Pons (tissue), 1 donor: ENCODE data around the gene FBXL4.

Experiments used
- DNase-seq: peaks from one replicate; pipeline ENCODE4 v3.0.0-alpha.2; 2016; ENCODE audit warnings: low spot score

The FBXL4 gene

DNA sequence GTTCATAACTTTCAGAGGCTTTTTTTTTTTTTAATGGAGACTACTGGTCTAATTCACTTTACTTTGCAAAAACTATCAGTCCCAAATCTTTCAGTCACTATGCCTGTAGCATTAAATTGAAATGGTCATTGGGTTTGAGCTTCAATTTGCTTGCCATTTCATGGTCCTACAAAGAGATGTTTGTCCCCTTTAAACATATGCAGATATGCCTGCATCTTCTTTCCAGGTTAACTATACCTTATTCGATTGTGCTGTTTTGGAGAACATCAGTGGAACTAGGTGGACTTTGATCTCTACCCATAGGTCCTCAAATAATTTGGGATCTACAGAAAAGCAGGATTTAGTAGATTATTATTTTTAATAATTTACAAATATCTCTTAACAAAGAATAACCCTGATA, 108.8 kb downstream of the FBXL4 start:
- DNase-seq, result peak; percentile 37

DNA sequence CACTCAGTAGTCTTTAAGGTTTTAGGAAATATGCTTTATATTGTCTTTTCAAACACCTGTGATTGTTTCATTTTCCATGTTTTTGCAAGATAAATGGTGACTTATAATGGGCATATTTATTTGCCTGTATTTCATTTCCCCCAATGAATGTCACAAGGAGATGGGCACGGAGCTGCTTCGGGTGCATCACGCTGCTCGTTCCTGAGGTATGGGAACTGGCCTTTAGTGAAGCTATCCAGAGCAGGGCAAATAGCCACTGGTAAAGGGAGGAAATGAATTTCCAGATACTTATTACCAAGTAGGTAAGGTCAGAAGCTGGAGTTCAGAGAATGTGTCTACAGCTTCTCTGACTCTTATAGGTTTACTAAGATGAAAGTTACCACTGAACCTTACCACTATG, 109.7 kb downstream of the FBXL4 start:
- DNase-seq, result peak; percentile 61

- DNase-seq, result peak; percentile 56
These were observed 110.5 kb downstream of the FBXL4 start for GRCh38 chr6:98836962-98837944.

DNA sequence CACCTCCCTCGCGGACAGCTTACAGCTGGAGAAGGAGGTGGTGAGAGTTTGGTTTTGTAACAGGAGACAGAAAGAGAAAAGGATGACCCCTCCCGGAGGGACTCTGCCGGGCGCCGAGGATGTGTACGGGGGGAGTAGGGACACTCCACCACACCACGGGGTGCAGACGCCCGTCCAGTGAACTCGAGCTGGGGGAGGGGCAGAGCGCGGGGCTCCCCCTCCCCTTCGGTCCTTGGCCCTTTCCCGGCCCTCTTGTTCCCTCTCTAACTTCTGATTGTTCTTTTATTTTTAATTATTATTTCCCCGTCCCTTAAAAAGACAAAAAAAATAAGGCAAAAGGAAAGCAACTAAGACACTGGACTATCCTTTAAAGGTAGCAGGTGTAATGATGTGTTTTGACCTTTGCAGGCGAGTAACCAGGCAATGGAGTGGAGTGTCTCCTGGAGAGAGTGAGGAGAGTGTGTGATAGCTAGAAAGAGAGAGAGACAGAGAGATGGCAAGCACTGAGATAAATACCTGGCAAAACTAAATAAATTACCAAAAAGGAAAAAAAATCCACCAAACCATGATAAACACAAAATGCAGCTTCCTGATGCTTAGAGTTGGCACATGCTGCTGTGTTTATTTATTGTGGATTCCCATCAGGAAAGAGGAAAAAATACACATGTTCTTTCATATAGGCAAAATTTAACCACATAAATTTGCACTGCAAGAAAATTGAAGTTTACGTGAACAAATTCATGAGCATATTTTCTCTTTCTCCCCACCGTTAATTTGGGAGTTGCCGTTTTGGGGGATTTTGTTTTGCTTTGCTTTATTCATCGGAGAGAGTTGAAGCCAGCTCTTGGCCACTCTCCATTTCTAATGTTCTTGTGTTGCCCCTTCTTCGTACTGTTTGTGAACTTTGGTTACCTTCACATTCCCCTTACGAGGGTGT, 111.5 kb downstream of the FBXL4 start:
- peak; percentile 71 for DNase-seq

DNA sequence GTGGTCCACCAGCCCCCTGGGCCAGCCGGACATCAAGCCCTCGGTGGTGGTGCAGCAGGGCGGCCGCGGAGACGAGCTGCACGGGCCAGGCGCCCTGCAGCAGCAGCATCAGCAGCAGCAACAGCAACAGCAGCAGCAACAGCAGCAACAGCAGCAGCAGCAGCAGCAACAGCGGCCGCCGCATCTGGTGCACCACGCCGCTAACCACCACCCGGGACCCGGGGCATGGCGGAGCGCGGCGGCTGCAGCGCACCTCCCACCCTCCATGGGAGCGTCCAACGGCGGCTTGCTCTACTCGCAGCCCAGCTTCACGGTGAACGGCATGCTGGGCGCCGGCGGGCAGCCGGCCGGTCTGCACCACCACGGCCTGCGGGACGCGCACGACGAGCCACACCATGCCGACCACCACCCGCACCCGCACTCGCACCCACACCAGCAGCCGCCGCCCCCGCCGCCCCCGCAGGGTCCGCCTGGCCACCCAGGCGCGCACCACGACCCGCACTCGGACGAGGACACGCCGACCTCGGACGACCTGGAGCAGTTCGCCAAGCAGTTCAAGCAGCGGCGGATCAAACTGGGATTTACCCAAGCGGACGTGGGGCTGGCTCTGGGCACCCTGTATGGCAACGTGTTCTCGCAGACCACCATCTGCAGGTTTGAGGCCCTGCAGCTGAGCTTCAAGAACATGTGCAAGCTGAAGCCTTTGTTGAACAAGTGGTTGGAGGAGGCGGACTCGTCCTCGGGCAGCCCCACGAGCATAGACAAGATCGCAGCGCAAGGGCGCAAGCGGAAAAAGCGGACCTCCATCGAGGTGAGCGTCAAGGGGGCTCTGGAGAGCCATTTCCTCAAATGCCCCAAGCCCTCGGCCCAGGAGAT, 112.4 kb downstream of the FBXL4 start:
- DNase-seq, result no peak

DNA sequence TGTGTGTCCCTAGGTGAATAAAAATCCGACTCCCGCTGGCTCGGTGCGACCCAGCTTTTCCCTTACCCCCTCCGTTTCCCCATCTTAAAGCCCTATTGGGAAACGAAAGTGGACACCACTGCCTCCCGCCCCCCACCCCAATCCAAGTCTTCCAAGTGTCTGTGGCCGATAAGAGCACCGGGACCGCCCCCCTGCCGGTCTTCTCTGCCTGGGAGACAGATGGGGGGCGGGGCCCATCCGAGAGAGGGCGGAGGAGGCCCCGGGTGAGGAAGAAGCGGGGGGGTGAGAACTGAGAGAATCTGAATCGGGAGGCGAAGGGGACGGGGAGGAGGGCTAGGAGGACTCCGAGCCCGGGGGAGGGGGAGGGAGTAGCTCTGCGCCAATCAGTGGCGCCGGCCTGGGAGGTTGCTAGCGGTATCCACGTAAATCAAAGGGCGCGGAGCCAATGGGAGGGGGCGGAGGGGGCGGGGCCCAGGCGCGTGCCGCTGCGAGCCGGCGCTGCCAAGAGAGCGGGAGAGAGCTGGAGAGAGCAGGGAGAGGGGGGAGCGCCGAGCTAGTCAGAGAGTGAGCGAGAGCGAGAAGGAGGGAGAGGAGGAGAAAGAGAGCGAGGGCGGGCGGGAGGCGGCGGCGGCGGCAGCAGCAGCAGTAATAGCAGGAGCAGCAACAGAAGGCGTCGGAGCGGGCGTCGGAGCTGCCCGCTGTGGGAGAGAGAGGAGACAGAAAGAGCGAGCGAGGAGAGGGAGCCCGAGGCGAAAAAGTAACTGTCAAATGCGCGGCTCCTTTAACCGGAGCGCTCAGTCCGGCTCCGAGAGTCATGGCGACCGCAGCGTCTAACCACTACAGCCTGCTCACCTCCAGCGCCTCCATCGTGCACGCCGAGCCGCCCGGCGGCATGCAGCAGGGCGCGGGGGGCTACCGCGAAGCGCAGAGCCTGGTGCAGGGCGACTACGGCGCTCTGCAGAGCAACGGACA, 113.4 kb downstream of the FBXL4 start, which contains the start of gene POU3F2:
Gene POU3F2 (plus strand): TSS at position 515 of the 972 bp plus-strand sequence. CDS start 300 bp downstream, at position 815.
- DNase-seq, result peak; percentile 97

DNA sequence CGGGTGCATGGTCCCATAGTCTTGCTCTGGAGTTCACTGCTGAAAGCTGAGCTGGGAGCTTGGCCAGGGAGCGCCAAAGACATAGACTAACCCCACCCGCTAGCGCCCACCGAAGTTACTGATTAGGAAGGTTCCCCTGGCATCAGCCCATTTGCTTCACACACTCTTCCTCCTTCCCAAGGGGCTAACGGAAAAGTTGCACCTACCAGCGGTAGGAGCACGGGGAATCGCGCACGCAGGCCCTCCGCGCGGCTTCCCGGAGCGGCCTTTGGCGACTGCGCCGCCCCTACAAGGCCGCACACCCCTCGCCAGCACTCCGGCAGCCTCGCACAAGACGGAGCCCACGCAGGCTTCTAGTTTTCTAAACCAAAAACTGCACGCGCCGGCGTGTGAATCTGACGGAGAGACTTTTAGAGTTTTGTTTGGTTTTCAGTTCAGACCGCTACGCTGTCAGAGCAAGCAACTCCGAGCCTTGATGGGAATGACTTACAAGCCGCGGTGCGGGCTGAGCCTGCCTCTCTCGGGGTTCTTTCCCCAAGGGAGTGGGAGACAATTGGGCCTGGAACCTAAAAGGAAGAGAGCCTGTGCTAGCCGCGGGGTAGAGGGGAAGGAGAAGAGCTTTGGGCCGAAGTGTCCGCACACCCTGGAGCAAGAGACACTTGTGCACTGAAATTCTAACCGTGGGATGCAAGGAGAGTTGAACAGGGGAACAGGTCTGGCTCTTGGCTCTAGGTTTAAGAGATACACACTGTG, 114.3 kb downstream of the FBXL4 start:
- peak; percentile 81 for DNase-seq

- no peak for DNase-seq
These were observed 114.8 kb downstream of the FBXL4 start for GRCh38 chr6:98833057-98833306.

DNA sequence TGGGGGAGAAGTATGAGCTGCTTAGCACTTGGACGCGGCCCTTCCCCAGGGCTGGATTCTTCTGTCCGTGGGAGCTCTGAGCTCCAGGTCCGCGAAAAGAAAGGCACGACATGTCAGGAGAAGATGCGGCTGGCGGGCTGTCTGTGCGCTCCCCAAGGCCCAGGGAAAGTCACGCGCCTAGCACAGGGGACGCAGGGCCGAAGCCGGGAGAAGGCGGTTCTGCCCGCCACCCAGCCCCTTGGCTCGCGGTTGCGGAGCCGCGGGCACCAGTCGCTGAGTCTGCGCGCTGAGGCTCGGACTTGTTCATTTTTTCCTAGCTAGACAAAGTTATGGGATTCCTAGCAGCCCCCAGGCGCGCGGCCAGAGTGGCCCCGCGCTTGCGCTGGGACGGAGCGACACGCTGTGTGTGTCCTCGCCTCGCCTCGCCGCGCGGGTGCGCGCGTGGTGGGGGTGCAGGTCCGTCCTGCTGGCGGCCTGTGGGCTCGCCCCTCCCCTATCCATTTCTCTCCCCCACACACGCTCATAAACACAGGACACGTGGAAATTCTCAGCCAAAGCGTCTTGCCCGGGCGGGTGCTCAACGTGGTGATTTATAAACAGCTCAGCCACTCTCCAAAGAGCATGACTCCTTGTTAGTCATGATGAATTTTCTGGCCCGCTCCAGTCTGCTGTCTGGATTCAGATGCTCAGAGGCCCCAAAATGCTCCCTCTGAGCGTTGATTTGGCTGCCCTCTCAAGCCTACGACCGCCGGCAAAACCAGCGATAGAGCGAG, 115.3 kb downstream of the FBXL4 start:
- peak; percentile 87 for DNase-seq

DNA sequence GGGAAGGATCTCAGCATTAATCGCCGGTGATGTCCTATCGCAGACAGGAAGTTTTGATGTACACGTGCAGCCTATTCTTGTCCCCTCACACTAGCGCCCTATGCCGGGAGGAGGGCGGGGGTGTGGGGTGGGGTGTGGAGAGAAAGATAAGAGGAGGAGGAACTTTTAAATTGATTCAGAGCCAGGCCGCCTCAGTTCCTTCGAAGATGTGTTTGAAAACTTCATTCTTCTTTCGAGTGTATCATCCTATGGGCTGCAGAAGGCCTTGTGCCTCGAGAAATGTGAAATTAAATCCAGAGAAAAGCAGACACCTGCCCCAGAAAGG, 115.8 kb downstream of the FBXL4 start:
- no peak for DNase-seq

DNA sequence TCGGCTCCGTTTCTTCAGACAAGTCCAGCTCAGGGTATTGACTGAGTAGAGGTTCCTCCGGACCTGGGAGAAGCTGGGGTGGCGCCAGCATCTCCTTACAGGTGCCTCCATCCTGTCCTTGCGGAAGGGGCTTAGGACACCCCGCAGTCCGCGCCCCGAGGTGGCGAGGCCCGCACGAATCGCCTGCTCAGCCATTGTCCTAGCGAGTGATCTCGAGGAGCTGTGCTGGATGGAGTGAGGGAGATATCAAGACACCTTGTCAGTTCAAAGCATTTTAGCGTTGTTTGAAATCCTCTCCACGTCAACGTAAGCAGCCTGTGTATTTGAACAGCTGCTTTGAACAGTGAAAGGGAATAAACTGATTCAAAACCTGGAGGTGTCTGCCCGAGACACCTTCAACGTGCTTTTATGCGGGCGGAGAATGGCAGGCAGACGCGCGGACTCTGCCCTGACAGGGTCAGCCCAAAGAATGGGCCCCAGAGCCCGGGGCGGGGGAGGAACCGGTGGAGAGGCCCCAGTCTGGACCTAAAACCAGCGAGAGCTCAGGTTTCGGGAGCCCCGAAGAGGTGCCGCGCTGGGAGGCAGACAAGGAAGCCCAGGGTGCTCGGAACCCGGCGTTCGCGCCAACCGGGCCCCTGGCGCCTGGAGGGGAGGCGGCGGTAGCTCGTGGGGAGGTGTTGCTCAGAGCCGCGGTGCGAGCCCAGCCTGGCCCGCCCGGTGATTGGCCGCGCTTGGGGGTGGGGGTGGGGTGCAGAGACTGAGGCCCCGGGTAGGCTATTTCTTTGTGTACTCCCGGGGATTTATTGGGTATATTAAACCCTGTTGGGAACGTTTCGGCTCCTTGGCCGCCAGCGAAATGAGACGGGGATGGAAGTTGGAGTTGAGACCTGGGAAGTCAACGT, 116.4 kb downstream of the FBXL4 start:
- DNase-seq, result peak; percentile 9

DNA sequence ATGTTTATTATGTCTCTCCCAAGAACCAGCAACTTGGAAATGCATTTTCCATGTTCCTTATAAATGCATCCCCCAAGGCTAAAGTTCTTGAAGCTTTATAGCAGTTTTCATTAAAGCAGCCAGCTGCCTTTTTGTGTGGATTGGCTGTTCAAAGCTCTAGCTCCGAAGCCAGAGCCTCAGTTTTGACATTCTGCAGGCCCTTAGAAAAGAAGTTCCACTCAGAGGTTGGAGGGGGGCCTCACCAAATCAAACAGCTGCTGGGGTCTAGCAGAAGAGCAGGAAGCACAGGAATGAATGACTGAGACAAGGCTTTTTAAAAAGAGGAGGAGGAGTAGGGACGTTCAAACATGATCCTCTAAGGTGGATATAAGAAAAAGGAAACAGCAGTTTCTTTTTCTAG, 117.6 kb downstream of the FBXL4 start:
- DNase-seq, result no peak

GRCh38 chr6:98828941-98829411, 118.8 kb downstream of the FBXL4 start:
- peak; percentile 14 for DNase-seq

GRCh38 chr6:98828211-98828788, 119.4 kb downstream of the FBXL4 start:
- DNase-seq, result peak; percentile 14

DNA sequence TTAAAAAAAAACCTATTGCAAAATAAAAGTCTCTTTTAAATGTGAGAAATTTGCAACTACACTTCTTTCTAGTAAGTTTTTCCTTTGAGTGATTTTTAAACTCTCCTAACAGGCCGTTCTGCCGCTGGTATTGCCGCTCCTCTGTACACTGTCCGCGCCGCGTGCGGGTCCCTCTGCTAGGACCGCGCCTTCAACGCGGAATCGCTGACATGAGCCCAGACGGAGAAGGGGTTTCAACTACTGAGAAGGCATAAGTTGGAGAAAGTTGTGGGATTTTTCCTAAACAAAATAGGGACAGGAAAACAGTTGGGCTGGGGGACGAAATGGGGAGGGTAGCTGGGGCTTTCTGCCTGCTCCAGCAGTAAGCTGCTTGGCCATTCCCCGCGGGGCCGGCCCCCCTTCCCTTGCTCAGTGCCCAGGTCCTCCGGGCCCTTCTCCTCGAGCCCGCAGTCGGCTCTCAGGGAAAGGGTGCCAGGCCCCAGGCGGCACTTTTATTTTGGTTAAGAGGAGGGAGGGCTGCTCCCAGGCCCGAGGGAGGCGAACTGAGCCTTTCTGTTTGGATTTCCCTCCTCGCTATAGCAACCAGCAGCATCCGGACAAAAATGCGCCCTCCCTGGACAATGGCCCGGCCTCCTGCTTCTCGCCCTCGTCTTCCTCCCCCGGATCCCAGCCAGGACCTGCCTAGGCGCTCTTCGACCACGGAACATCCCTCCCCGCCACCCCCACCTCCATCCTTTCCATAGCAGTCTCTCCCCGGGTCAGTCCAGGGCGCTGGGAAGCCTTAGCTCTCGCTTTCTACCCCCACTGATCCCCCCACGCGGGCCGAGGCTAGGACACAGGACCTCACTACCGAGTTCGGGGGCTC, 120.2 kb downstream of the FBXL4 start:
- DNase-seq, result peak; percentile 69

DNA sequence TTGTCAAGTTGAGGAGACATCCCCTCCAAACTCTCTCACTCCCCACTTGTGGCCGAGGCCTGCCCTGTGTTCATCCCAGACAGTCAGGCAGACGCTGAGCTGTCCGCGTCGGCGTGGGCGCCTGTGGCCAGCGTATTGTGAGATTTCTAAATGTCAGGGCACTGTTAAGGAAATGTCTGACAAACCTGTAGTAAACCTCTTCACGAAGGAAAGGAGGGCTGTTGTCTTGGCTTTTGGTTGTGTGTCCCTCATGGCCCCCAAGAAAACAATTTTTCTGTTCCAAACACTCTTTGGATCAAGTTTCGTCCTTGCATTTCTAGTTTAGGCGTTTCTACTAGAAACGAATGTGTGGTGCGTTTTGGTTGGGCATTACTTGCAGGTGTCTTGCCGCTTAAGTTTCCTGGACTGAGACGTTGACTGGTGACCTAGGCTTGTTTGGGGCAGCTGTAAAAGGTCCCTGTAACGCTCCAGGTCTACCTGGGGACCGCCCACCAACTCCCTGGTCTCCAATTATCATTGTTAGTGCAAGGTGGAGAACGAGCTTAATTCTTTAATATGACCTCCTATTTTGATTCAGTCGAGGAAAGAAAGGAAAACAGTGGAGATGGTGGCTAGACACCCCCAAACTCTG, 122.0 kb downstream of the FBXL4 start:
- DNase-seq, result no peak
